Fibroblast of skin of right biceps (primary cell): ENCODE measurements around the gene GALNT9.
"Not testable (repeated sequence)": the region's sequence is repeated elsewhere in the genome, so short reads cannot be mapped to it uniquely, and the experiment has no call there.

Source experiments
- DNase-seq: peaks from one replicate; pipeline ENCODE4 v3.0.0-alpha.2; 2013

Gene GALNT9

GRCh38 chr12:132358241-132359225 is 29.1 kb upstream of the GALNT9 start:
- not testable (repeated sequence) for DNase-seq

GRCh38 chr12:132357623-132358186 is 28.3 kb upstream of the GALNT9 start:
- DNase-seq = no peak

GRCh38 chr12:132356691-132357622 is 27.6 kb upstream of the GALNT9 start:
- DNase-seq = peak; percentile 50

GRCh38 chr12:132355742-132356681 is 26.6 kb upstream of the GALNT9 start:
- no peak for DNase-seq

GRCh38 chr12:132354982-132355680 is 25.7 kb upstream of the GALNT9 start:
- DNase-seq = no peak

GRCh38 chr12:132354211-132354981 is 25.0 kb upstream of the GALNT9 start:
- DNase-seq = no peak

- DNase-seq = no peak
Measured at GRCh38 chr12:132353811-132354210, 24.4 kb upstream of the GALNT9 start.

GRCh38 chr12:132352896-132353800 is 23.8 kb upstream of the GALNT9 start:
- DNase-seq = no peak

- no peak for DNase-seq
Measured at GRCh38 chr12:132351751-132352495, 22.5 kb upstream of the GALNT9 start.

GRCh38 chr12:132349501-132350131 is 20.2 kb upstream of the GALNT9 start:
- no peak for DNase-seq

GRCh38 chr12:132348176-132348575 is 18.8 kb upstream of the GALNT9 start:
- no peak for DNase-seq

- DNase-seq = no peak
Measured at GRCh38 chr12:132347176-132347855, 17.9 kb upstream of the GALNT9 start.

GRCh38 chr12:132346471-132347175 is 17.2 kb upstream of the GALNT9 start:
- no peak for DNase-seq

GRCh38 chr12:132345561-132346200 is 16.3 kb upstream of the GALNT9 start:
- DNase-seq = no peak

GRCh38 chr12:132345126-132345525 is 15.7 kb upstream of the GALNT9 start:
- DNase-seq = no peak

GRCh38 chr12:132344601-132345000 is 15.2 kb upstream of the GALNT9 start:
- no peak for DNase-seq
